ENCODE measurements around the gene PLA2G3.

GRCh38 chr22:31179345-31179744 lies 39.0 kb upstream of the PLA2G3 start:
- TF ChIP-seq POLR2A (IDR thresholded peaks at IDR 0.05) (no peak), CTCF (IDR thresholded peaks at IDR 0.05) (no peak)

Data from adrenal gland (tissue), 5 donors.